ENCODE results near the gene CDC42BPG.

CDC42BPG gene

GRCh38 chr11:64787526-64788320, 56.7 kb downstream of the CDC42BPG start:
- DNase-seq: no peak

- no peak for DNase-seq
Measured at GRCh38 chr11:64786308-64786707, 58.1 kb downstream of the CDC42BPG start.

GRCh38 chr11:64784813-64785581, 59.5 kb downstream of the CDC42BPG start:
- DNase-seq: no peak

- peak; percentile 100 for DNase-seq
Measured at GRCh38 chr11:64778473-64779298, 65.8 kb downstream of the CDC42BPG start, which contains the start of gene SF1. SF1 (minus strand) TSS chr11:64778542; CDS start chr11:64778392, 150 bp downstream.

- DNase-seq: no peak
Measured at GRCh38 chr11:64778223-64778472, 66.3 kb downstream of the CDC42BPG start.

GRCh38 chr11:64777449-64778222, 66.8 kb downstream of the CDC42BPG start:
- peak; percentile 62 for DNase-seq

- DNase-seq: no peak
Measured at GRCh38 chr11:64776875-64777274, 67.6 kb downstream of the CDC42BPG start.

- no peak for DNase-seq
Measured at GRCh38 chr11:64776425-64776824, 68.0 kb downstream of the CDC42BPG start.

- DNase-seq: no peak
Measured at GRCh38 chr11:64774144-64774543, 70.3 kb downstream of the CDC42BPG start.

All from amniotic stem cell (primary cell).